ENCODE results near the gene TCF25.

TCF25 gene

GRCh38 chr16:89848974-89849373 is 24.4 kb upstream of the TCF25 start:
- DNase-seq (ENCODE audit: low read depth), result no peak
- TF ChIP-seq, protein P1, sequence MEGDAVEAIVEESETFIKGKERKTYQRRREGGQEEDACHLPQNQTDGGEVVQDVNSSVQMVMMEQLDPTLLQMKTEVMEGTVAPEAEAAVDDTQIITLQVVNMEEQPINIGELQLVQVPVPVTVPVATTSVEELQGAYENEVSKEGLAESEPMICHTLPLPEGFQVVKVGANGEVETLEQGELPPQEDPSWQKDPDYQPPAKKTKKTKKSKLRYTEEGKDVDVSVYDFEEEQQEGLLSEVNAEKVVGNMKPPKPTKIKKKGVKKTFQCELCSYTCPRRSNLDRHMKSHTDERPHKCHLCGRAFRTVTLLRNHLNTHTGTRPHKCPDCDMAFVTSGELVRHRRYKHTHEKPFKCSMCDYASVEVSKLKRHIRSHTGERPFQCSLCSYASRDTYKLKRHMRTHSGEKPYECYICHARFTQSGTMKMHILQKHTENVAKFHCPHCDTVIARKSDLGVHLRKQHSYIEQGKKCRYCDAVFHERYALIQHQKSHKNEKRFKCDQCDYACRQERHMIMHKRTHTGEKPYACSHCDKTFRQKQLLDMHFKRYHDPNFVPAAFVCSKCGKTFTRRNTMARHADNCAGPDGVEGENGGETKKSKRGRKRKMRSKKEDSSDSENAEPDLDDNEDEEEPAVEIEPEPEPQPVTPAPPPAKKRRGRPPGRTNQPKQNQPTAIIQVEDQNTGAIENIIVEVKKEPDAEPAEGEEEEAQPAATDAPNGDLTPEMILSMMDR (IDR thresholded peaks at IDR 0.05; ENCODE audit: insufficient read depth, low read depth, low read length, missing control alignments), result no peak
- no peak overlapping the region for H3K4me3 ChIP-seq (ENCODE audit: low read depth, low read length)

DNA sequence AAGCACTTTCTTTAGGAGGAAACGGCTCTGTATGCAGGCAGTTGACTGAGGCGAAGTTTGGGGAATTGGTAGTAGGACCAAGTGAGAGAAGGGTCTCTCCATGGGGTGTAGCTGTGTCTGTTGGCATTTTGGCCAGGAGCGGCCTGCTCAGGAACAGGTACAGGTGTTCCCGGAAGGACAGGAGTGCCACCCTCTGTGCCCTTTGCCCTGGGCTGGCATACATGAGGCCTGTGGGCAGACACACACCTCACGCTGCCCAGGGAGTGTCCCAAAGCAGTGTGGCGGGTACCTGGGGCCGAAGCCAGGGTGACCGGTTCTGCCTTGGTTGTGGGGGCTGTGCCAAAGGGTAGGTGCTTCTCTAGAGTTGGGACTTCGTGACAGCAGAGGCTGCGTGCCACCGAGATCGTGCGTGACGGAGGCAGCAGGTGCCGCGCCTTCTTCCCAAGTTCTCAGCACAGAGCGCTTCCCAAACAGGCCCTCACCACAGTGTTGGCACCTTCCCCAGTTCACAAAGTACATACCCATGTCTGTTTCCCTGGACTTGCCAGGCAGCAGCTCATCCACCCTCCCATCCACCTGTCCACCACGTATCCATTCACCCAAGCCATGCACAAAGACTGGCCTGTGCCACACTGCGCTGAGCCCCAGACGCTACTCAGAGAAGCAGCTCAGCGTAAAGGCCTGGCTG is 19.9 kb upstream of the TCF25 start:
- TF ChIP-seq, protein P1 (IDR thresholded peaks at IDR 0.05; ENCODE audit: insufficient read depth, low read depth, low read length, missing control alignments), result no peak
- H3K4me3 ChIP-seq (ENCODE audit: low read depth, low read length), result no peak overlapping the region
- DNase-seq (ENCODE audit: low read depth), result no peak

- no peak overlapping the region for H3K4me3 ChIP-seq (ENCODE audit: low read depth, low read length)
- DNase-seq (ENCODE audit: low read depth), result no peak
- TF ChIP-seq, protein P1 (IDR thresholded peaks at IDR 0.05; ENCODE audit: insufficient read depth, low read depth, low read length, missing control alignments), result no peak
These were observed 18.0 kb upstream of the TCF25 start for GRCh38 chr16:89855301-89855945.

DNA sequence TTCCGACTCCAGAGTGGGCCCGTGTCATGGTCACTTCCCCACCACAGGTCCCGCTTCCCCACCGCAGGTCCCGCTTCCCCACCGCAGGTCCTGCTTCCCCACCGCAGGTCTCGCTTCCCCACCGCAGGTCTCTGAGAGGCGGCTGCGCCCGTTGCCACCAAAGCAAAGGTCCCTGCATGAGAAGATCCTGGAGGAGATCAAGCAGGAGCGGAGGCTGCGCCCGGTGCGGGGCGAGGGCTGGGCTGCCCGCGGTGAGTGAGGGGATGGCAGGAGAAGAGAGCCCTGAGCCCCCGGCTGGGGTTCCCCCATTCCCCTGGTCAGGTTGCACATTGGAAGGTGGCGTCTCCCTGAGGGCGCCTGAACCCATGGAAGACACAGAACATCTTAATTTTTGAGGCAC is 17.4 kb upstream of the TCF25 start:
- TF ChIP-seq, protein P1 (IDR thresholded peaks at IDR 0.05; ENCODE audit: insufficient read depth, low read depth, low read length, missing control alignments), result no peak
- no peak for DNase-seq (ENCODE audit: low read depth)
- H3K4me3 ChIP-seq (ENCODE audit: low read depth, low read length), result no peak overlapping the region

DNA sequence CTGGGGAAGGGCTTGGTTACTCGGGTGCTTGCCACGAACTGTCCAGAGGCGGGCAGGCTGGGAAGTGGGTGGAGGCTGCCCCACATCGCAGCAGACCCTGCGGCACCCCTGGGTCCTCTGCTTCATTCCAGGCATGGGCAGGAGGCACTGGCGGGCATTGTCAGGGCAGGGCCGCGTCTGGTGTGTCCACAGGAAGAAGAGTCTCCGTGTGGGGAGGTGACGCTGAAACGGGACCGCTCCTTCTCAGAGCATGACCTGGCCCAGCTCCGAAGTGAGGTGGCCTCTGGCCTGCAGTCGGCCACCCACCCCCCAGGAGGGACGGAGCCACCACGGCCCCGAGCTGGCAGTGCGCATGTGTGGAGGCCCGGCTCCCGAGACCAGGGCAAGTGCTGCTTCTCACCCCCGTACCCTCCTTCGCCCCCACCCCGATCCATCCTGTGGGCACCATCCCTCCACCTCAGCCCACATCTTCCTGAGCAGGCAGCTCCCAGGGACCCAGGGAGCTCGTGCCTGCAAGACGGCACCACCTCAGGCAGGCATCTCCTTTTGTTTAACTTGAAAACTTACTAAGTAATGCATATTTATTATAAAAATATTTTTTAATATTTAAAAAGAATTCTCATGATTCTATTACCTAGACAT is 14.3 kb upstream of the TCF25 start:
- TF ChIP-seq, protein P1 (IDR thresholded peaks at IDR 0.05; ENCODE audit: insufficient read depth, low read depth, low read length, missing control alignments), result no peak
- no peak overlapping the region for H3K4me3 ChIP-seq (ENCODE audit: low read depth, low read length)
- DNase-seq (ENCODE audit: low read depth), result no peak

DNA sequence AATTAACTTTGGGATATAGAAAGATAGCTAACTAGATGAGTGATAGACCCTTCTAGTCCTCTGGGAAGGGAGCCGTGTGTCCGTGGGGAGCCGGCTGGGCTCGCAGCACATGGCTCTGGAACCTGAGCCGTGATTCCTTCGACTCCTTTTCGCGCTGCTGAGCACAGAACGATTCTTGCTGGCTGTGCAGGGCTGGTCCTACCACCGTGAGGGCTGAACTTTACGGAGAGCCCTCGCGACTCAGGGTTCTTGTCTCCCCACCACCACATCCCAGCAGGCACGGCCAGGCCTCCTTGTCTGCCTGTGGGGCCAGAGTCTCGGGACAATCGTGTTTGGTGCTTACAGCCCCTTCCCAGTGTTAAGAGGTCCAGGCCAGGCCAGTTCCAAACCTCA is 13.8 kb upstream of the TCF25 start:
- no peak for DNase-seq (ENCODE audit: low read depth)
- no peak overlapping the region for H3K4me3 ChIP-seq (ENCODE audit: low read depth, low read length)
- TF ChIP-seq, protein P1 (IDR thresholded peaks at IDR 0.05; ENCODE audit: insufficient read depth, low read depth, low read length, missing control alignments), result no peak
